ENCODE measurements around the gene KLHDC8A. TPM values are rescaled to one million over a fixed set of nuclear protein-coding genes. Genes with fewer than 3 reads are reported as not detected.
"Not testable (repeated sequence)": the region's sequence is repeated elsewhere in the genome, so short reads cannot be mapped to it uniquely, and the experiment has no call there.

The KLHDC8A gene, protein sequence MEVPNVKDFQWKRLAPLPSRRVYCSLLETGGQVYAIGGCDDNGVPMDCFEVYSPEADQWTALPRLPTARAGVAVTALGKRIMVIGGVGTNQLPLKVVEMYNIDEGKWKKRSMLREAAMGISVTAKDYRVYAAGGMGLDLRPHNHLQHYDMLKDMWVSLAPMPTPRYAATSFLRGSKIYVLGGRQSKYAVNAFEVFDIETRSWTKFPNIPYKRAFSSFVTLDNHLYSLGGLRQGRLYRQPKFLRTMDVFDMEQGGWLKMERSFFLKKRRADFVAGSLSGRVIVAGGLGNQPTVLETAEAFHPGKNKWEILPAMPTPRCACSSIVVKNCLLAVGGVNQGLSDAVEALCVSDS
- polyA plus RNA-seq (ENCODE audit: insufficient read depth in 1 of 5, insufficient read length in 5 of 5, low replicate concordance in 1 of 5): 1 to 10 TPM in 1 of 5 donors, under 1 TPM in 4; 0.56 to 1.3 (median 0.77) TPM
- long read RNA-seq, donor 1: 0 reads
- long read RNA-seq, donor 2: 0 reads
- long read RNA-seq, donor 3: 0 reads
- long read RNA-seq, donor 4: 0 reads
- long read RNA-seq, donor 5: 0 reads
- long read RNA-seq, donor 6: 0 reads
- long read RNA-seq, donor 7: 0 reads
- long read RNA-seq, donor 8: 0 reads

DNA sequence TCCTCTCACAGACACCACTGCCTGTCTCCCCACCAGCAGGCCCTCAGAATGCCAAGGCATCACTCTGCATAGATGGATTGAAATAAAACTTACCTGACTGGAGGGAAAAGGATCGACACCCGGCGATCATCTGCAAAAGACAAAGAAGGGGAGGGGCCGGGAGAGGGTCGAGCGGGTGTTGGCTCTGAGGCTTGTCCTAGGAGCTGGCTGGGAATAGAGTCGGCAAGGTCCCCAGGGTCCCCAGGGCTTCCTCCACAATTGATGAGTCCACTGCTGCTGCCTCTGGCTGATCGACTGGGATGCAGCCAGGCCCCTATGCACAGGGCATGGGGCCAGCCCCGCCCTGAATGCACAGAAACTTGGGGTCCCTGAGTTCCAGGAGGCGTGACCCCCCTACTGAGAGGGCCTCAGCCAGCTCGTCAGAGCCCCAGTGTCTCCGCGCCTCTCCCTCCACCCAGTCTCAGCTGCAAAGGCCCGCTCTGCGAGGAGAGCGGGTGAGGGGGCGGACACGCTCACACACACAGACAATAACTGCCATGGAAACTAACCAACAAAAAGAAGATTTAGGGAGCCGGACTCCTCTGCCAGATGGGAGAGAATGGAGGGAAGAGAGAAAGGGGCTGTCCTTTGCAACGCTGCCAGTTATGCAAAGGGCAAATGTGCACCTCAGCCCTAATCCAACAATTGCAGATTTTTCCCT, at the start of gene KLHDC8A:
TSS of gene KLHDC8A (minus strand) at position 483 of the 700 bp plus-strand sequence. CDS start 13,318 bp downstream, outside the sequence.
- peak; percentile 63 to 67 for DNase-seq

DNA sequence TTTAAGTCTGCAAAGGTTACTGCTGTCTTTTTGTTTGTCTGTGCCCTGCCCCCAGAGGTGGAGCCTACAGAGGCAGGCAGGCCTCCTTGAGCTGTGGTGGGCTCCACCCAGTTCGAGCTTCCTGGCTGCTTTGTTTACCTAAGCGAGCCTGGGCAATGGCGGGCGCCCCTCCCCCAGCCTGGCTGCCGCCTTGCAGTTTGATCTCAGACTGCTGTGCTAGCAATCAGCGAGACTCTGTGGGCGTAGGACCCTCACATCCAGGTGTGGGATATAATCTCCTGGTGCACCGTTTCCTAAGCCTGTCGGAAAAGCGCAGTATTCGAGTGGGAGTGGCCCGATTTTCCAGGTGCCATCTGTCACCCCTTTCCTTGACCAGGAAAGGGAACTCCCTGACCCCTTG, 49.5 kb upstream of the KLHDC8A start:
- not testable (repeated sequence) for DNase-seq

DNA sequence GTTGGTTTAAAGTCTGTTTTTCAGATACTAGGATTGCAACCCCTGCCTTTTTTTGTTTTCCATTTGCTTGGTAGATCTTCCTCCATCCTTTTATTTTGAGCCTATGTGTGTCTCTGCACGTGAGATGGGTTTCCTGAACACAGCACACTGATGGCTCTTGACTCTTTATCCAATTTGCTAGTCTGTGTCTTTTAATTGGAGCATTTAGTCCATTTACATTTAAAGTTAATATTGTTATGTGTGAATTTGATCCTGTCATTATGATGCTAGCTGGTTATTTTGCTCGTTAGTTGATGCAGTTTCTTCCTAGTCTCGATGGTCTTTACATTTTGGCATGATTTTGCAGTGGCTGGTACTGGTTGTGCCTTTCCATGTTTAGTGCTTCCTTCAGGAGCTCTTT, 47.8 kb upstream of the KLHDC8A start:
- DNase-seq: not testable (repeated sequence)

DNA sequence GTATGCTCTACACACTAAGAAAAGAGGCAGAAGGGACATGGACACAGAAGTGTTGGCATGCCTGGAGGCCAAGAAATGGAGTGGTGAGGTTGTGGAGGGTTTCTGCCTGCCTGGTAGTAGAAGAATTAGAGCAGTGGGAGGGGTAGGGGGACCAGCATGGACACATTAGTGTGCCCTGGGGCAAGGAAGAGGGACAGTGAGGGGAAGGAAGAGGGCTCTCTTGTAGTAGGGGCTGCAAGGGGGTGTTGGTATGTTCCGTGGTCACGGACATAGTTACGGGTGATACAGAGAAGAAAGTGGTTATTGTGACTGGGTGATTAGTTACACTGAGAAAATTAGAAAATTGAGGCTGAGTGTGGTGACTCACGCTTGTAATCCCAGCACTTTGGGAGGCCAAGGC, 41.9 kb upstream of the KLHDC8A start:
- DNase-seq: no peak

DNA sequence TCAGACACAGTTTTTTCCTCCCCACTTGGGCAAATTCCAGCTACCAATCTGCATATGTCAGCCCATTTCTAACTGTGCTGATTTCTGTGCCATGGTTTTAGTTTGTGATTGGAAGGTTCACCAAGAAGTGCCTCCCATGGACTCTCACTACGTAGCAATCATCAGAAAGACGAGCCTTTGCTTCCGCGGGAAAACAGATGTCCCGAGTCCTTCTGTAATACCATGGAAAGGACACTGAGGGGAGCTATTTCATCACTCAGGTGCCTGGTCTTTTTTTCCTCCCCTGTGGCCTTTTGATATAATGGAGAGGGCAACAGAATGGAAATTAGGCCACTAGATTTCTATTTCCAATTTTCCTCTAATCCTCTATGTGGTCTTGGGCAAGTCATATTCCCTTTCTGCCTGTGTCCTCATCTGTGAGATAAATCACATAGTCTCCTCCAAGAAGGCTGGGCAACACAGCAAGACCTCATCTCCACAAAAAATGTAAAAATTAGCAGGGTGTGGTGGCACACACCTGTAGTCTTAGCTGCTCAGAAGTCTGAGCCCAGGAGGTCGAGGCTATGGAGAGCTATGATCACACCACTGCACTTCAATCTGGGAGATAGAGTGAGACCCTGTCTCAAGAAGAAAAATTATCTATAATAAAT, 40.4 kb upstream of the KLHDC8A start:
- DNase-seq: no peak

DNA sequence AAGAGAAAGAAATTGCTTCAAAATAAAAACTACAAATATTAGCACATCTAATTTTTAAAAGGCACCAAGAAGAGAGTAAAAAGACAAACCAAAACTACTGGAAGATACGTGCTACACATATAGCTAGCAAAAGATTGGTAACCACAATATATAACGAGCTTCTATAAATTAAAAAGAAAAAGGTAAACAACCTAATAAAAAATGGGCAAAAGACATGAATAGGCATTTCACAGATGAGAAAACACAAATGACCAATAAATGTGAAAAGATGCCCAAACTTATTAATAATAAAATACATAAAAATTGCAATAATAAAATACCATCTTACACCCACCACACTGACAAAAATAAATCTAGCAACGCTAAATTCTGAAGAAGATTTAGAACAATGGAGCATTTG, 38.9 kb upstream of the KLHDC8A start:
- no peak for DNase-seq

DNA sequence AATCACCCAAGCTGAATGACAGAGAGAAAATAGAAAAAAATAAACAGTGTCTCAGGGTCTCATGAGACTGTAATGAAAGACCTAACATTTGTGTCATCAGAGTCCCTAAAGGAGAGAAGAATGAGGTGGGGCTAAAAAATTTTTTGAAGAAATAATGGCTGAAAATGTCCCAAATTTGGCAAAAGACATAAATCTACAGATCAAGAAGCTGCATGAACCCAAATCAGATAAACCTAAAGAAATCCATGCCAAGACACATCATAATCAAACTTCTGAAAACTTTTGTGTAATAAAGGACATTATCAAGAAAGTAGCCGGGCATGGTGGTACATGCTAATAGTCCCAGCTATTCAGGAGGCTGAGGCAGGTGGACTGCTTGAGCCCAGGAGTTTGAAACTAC, 35.9 kb upstream of the KLHDC8A start:
- DNase-seq: no peak

DNA sequence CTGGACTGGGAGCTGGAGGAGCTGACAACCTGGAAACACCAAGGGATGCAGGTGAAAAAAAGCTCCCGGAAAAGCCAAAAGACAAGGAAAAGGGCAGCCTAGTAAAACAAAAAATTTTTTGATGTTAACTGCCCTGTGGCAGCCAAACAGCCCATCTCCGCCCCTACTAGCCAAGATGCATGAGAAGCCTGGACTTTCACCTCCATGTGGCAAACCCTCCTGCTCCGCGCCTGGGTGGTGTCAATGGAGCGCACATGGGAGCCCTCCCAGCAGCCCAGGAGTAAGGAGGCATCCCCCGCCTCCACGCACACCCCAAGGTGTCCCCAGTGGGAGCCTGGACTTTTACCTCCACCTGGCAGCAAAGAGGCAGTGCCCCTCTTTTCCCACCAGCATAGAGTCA, 34.7 kb upstream of the KLHDC8A start:
- no peak for DNase-seq

DNA sequence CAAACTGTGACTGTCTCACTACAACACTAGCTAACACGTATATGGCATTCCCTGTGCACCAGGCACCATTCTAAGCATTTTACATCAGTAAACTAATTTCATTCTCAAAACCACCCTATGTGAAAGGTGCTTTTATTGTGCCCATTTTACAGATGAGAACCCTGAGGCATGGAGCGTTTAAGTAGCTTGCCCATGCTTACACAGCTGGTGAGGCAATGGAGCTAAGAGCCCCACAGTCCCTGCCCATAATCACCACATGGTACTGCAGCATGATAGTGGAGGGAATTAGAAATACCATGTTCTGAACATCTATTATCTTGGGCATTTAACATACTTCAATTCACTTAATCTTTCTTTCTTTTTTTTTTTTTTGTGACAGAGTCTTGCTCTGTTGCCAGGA, 31.1 kb upstream of the KLHDC8A start:
- DNase-seq: no peak

DNA sequence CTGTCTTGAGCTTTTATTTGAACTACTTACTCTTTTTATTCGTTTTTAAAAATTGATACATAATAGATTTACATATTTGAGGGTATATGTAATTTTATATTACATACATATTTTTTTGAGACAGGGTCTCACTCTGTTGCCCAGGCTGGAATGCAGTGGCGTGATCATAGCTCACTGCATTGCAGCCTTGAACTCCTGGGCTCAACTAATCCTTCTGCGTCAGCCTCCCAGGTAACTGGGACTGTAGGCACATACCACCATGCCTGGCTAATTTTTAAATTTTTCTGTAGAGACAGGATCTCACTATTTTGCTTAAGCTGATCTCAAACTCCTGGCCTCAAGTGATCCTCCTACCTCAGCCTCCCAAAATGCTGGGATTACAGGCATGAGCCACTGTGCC, 26.3 kb upstream of the KLHDC8A start:
- DNase-seq: not testable (repeated sequence)

DNA sequence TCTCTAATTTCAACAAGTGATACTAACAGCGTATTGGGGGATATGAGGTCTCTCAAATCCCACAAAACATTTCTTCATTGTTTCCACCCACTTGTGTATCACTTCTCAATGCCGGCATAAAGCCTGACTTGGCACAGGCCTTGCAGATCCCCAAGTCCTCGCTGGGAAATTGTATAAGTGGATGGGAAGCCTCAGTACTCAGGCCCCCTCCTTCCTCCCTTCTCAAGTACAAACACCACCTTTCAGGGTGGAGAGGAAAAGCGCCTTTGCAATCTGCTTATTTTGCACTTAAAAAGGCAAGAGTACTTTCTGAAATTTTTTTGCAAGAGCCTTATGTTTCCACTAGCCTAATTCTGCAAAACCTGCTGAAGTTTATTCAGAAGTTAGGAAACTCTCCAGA, 25.8 kb upstream of the KLHDC8A start:
- peak in 1 of 2 donors; percentile 36 for DNase-seq

DNA sequence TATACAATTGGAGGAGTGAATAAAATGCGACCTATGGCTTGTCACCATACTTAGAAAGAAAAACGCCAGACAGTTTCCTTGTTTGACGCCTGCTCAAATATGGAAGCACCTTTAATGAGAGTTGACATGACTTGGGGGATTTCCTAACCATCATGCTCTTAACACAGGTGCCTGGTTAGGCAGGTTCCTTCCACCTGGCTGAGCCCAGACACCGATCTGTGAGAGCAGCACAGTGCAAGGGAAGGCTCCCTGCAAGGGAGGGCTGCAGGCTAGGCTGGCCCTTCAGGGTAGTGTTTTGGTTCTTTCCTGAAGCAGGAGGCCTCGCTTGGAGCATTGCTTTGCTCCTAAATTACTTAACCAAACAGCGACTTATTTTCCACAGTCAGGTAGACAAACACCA, 24.6 kb upstream of the KLHDC8A start:
- no peak for DNase-seq

DNA sequence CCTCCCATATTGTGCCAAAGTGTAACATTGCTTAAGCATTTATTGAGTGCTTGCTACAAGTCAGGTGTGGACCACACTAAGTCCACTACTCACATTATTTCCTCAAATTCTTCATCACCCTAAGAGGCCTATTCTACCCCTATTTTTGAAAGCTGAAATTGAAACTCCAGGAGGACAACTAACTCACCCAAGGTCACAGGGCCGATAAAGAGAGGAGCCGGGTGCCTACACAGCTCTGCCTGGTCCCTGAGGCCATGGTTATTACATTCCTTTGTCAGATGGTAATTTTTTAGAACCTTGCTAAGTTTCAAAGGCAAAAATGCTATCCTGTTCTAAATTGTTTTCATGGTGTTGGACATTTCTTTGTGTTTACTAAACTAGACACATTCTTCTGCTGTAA, 24.2 kb upstream of the KLHDC8A start:
- no peak for DNase-seq

DNA sequence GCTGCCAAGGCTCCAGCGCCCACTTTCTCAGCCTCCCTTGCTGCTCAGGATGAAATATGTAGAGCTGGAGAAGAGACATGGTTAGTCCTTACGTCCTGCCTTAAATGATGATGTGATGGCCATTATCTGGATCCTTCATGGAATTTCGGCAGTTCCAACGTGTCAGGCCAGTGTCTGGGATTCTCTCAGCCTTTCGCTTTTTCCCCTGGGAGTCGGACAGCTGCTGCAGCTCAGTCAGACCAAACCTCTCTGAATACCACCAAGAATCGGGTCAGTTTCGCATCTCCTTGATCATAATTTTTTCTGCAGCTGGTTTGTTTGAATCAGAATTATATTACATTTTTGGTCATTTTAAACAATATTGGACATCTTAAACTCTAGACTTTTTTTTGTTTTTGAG, 22.3 kb upstream of the KLHDC8A start:
- DNase-seq: no peak

DNA sequence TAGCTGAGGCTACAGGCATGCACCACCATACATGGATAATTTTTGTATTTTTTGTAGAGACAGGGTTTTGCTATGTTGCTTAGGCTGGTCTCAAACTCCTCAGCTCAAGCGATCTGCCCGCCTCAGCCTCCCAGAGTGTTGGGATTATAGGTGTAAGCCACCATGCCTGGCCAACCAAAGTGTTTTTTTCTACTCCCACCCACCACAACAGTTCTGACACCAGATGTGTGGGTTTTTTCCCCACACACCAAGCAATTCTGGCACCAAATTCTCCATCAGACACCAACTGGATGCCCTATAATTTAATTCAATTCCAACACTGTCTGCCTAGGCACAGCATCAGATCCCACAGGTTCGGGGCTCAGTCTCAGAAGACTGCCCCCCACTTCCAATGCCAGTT, 20.6 kb upstream of the KLHDC8A start:
- no peak for DNase-seq

DNA sequence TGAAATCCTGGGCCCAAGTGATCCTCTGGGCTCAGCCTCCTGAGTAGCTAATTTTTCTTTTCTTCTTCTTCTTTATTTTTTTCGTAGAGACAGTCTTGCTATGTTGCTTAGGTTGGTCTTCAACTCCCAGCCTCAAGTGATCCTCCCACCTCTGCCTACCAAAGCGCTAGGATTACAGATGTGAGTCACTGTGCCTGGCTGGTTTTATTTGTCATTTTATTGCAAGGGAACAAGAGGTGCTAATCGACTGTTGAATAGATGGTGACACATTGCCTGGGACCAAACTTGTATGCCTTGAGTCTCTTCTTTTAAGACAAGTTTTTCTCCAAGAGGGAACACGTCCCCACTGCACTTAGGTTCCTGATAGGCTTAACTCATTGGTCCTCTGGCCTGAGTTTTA, 20.0 kb upstream of the KLHDC8A start:
- DNase-seq: no peak

DNA sequence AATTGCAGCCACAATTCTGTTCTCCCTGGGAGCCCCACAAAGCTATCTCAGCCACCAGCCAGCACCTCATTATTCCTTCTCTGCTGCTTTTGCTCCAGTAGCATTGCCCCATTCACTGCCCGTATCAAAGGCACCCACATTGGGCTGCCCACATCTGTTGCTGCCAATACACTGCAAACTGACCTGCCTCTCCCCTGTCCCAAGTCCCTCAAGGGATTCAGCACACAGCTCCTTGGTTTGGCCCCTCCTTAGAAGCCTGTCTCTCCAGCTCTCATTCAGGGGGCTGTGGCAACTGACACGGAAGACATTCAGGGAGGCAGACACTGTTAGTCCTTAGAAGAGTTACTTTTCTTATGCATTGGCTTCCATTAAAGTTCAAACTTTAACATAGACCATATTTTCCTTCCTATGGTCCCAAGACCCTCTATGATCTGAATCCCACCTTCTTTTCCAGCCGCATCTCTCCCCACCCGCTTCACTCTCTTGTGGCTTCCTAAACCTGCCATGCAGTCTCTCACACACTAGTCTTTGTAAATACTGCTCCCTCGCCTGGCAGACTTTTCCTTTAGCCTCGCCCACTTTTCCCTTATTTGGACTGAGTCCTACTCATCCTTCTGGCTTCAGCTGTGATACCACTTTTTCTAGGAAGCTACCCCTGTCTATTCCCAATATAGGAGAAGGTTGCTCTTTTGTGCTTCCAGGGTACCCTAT, 19.3 kb upstream of the KLHDC8A start:
- no peak for DNase-seq

DNA sequence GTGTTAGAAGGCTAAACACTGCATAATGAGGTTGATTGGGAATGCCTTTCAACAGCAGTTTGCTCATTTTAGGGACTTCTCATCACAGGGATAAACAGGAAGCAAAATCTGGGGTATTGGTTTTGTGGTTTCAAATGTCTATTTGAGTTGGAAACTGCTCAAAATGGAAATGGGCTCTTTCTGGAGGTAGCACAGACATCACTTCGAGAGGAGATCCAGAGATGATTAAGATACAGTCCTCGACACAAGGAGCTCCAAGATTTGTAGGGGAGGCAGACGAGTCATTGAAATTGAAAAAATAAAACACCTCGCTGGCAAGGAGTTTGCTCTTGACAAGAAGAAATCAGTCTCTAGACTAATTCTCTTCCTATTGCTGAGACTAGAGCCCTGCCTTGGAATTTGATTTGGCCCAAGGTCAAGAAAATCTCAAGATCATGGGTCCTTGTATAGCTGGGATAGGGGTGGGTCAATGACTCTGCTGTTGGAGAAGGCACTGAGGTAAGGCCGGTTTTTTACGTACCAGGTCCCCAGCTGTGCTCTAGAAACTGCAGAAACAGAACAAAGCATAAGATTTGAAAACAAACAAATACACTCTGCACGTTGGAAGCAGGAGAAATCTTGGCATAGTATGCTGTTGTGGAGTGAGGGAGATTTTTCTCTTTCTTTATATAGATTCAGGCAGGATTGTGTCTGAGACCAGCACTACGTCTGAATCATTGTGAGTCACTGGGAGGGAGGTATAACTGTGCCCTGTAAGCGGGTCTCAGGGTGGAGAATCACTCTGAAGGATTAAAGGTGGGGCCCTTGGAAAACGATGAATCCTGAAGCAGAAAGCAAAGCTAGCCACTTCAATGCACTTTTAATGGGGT, 17.7 kb upstream of the KLHDC8A start:
- no peak for DNase-seq

DNA sequence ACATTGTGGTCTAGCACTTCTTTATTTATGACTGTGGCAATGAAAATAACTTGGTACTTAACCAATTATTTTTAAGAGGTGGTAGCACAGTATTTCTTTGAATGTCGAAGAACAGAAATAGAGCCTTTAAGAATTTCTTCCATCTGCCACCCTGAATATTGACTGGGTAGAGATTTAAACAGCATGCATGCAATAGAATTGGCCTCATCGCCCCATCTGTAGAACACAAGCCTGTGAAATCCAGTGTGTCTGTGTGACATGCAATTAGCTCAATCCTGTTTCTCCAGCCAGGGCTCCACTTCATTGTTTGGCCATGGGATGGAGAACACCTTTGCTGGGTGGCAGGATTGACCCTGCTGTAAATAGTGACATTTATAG, 17.1 kb upstream of the KLHDC8A start:
- no peak for DNase-seq

DNA sequence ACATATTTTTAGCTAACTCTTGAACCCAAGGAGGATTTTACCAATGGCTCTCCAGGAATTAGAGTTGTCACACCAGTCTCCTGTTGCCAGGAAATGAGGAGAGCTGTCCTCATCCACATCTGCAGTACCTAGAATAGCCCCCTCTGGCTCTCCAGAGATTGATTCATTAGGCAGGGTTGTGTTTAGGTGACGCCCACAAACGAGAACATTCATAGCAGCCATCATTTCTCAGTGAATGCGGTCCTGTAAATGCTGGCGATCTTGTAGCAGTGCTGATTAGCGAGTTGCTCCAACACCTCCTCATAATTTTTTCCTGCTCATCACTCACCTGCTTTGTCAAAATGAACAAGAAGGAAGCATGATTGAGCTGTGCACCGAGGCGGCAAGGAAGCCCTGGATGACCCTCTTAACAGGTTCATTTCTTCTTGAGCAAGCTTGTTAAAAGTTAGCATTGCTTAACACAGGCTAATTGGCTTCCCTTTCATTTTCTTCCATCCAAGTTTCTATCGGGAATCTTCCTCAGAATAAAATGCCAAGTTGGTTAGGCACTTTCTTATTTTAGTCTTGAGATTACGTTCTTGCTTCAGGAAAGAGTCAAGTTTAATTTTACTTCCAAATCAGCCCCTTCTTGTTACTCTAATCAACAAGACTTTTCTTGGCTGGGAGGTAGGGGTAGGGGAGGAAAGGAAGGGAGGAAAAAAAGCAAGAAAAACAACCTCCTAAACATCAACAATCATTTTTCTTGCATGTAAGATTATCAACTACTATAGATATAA, 16.5 kb upstream of the KLHDC8A start:
- no peak for DNase-seq

All from right lung (tissue), 10 donors.